ENCODE results near the gene TEAD1. TPM values are rescaled to one million over a fixed set of nuclear protein-coding genes. Genes with fewer than 3 reads are reported as not detected.

Gene TEAD1
- total RNA-seq, 2 donors from 2014 or later = 76.4 to 94.4 TPM

DNA sequence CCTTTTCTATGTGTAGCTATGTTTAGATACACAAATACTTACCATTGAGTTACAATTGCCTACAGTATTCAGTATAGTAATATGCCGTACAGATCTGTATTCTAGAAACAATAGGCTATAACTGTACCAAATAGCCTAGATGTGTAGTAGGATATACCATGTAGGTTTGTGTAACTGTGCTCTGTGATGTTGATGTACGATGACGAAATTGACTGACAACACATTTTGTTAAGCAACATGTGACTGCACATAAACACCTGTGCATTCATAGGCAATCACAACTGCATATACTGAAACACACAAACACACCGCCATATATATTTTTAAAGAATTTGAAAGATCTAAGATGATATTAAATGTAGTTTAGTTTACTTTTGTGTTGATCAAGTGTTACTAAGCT lies 60.4 kb downstream of the TEAD1 start:
- Mint-ChIP-seq H3K27me3 (ENCODE audit: insufficient read depth) (no peaks in the 10 kb centered on the region), H3K36me3 (ENCODE audit: low read depth) (peaks cover 2% of the 10 kb centered on the region), H3K9me3 (no peaks in the 10 kb centered on the region), H3K27ac (no peak overlapping the region), H3K4me1 (peaks cover 31% of the 10 kb centered on the region), H3K4me3 (no peak overlapping the region)
- no peak overlapping the region for H3K9ac ChIP-seq (ENCODE audit: extremely low read depth, low read length, poor library complexity, severe bottlenecking)
- no peak for DNase-seq
- peaks cover 24% of the 10 kb centered on the region for H3K4me1 ChIP-seq (ENCODE audit: control insufficient read depth, insufficient read depth, low read length)
- WGBS, 2 experiments (ENCODE audit: insufficient coverage in 1 of 2, insufficient read length in 1 of 2) = 95% methylated on average over 4 of the region's 4 CpGs; no CpG with 5 or more reads in 1 of the 2 experiments
- H3K27ac ChIP-seq (ENCODE audit: low read depth, low read length) = no peak overlapping the region
- no peaks in the 10 kb centered on the region for H3K9me3 ChIP-seq (ENCODE audit: control insufficient read depth, low read length)
- TF ChIP-seq CTCF (conservative IDR thresholded peaks at IDR 0.05) = no peak
- H3K4me3 ChIP-seq (ENCODE audit: low read length) = no peak overlapping the region
- peaks cover 5% of the 10 kb centered on the region for H3K36me3 ChIP-seq (ENCODE audit: control insufficient read depth, insufficient read depth, low read length)
- no peaks in the 10 kb centered on the region for H3K27me3 ChIP-seq (ENCODE audit: control insufficient read depth, insufficient read depth, low read length, poor library complexity, severe bottlenecking)

- H3K27me3 ChIP-seq (ENCODE audit: control insufficient read depth, insufficient read depth, low read length, poor library complexity, severe bottlenecking) = no peaks in the 10 kb centered on the region
Observed at GRCh38 chr11:12735262-12735661, 61.0 kb downstream of the TEAD1 start.

GRCh38 chr11:12737024-12737423 lies 62.8 kb downstream of the TEAD1 start:
- H3K36me3 ChIP-seq (ENCODE audit: control insufficient read depth, insufficient read depth, low read length) = peaks cover 14% of the 10 kb centered on the region
- no peak overlapping the region for H3K9ac ChIP-seq (ENCODE audit: extremely low read depth, low read length, poor library complexity, severe bottlenecking)
- H3K27ac Mint-ChIP-seq = no peak overlapping the region
- WGBS, 2 experiments (ENCODE audit: insufficient coverage in 1 of 2, insufficient read length in 1 of 2) = 62 to 90% methylated on average over 1 to 2 of the region's 2 CpGs
- no peak overlapping the region for H3K4me3 ChIP-seq (ENCODE audit: low read length)
- TF ChIP-seq CTCF (conservative IDR thresholded peaks at IDR 0.05) = no peak
- H3K27me3 ChIP-seq (ENCODE audit: control insufficient read depth, insufficient read depth, low read length, poor library complexity, severe bottlenecking) = no peaks in the 10 kb centered on the region
- peaks cover 27% of the 10 kb centered on the region for H3K4me1 Mint-ChIP-seq
- no peaks in the 10 kb centered on the region for H3K27me3 Mint-ChIP-seq (ENCODE audit: insufficient read depth)
- no peaks in the 10 kb centered on the region for H3K9me3 ChIP-seq (ENCODE audit: control insufficient read depth, low read length)
- peaks cover 10% of the 10 kb centered on the region for H3K36me3 Mint-ChIP-seq (ENCODE audit: low read depth)
- H3K4me1 ChIP-seq (ENCODE audit: control insufficient read depth, insufficient read depth, low read length) = peaks cover 20% of the 10 kb centered on the region
- H3K4me3 Mint-ChIP-seq = no peak overlapping the region
- no peak overlapping the region for H3K27ac ChIP-seq (ENCODE audit: low read depth, low read length)
- DNase-seq = no peak
- H3K9me3 Mint-ChIP-seq = no peaks in the 10 kb centered on the region

More at GRCh38 chr11:12735262-12735661, 61.0 kb downstream of the TEAD1 start:
- Histone ChIP-seq H3K9ac (ENCODE audit: extremely low read depth, low read length, poor library complexity, severe bottlenecking) (no peak overlapping the region), H3K36me3 (ENCODE audit: control insufficient read depth, insufficient read depth, low read length) (peaks cover 5% of the 10 kb centered on the region), H3K4me3 (ENCODE audit: low read length) (no peak overlapping the region), H3K9me3 (ENCODE audit: control insufficient read depth, low read length) (no peaks in the 10 kb centered on the region), H3K4me1 (ENCODE audit: control insufficient read depth, insufficient read depth, low read length) (peaks cover 24% of the 10 kb centered on the region), H3K27ac (ENCODE audit: low read depth, low read length) (no peak overlapping the region)
- WGBS, 2 experiments (ENCODE audit: insufficient coverage in 1 of 2, insufficient read length in 1 of 2) = 83 to 86% methylated on average over 6 to 7 of the region's 7 CpGs
- no peak for TF ChIP-seq CTCF (conservative IDR thresholded peaks at IDR 0.05)
- H3K4me1 Mint-ChIP-seq = peaks cover 34% of the 10 kb centered on the region
- H3K4me3 Mint-ChIP-seq = no peak overlapping the region
- H3K9me3 Mint-ChIP-seq = no peaks in the 10 kb centered on the region
- peak overlapping the region; percentile 80 for H3K27ac Mint-ChIP-seq
- DNase-seq = no peak
- peaks cover 7% of the 10 kb centered on the region for H3K36me3 Mint-ChIP-seq (ENCODE audit: low read depth)
- no peaks in the 10 kb centered on the region for H3K27me3 Mint-ChIP-seq (ENCODE audit: insufficient read depth)
